ENCODE data around the gene TXNL4A. TPM values are rescaled to one million over a fixed set of nuclear protein-coding genes. Genes with fewer than 3 reads are reported as not detected.
A peak's percentile ranks its signal among the peaks of the same experiment; 100 is the strongest.

The TXNL4A gene
- total RNA-seq, 2 donors from 2014 or later, result 101 to 138 TPM

- H3K36me3 ChIP-seq, result peaks cover 4% of the 10 kb centered on the region
- H3K9ac ChIP-seq (ENCODE audit: low read depth in 2 of 2, low read length in 2 of 2), result peak overlapping the region in 1 of 2 donors; percentile 59
- peaks cover 31% of the 10 kb centered on the region for H3K4me1 ChIP-seq
- intact Hi-C loops (cut with DNase I), result loop anchor here (10.0 kb wide), 2 partner anchors 89 to 199 kb away; partner anchors contain the start of gene RBFA
- H3K4me3 ChIP-seq, result no peak overlapping the region
- TF ChIP-seq, protein P1, sequence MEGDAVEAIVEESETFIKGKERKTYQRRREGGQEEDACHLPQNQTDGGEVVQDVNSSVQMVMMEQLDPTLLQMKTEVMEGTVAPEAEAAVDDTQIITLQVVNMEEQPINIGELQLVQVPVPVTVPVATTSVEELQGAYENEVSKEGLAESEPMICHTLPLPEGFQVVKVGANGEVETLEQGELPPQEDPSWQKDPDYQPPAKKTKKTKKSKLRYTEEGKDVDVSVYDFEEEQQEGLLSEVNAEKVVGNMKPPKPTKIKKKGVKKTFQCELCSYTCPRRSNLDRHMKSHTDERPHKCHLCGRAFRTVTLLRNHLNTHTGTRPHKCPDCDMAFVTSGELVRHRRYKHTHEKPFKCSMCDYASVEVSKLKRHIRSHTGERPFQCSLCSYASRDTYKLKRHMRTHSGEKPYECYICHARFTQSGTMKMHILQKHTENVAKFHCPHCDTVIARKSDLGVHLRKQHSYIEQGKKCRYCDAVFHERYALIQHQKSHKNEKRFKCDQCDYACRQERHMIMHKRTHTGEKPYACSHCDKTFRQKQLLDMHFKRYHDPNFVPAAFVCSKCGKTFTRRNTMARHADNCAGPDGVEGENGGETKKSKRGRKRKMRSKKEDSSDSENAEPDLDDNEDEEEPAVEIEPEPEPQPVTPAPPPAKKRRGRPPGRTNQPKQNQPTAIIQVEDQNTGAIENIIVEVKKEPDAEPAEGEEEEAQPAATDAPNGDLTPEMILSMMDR (IDR thresholded peaks at IDR 0.05), result no peak
- no peaks in the 10 kb centered on the region for H3K9me3 ChIP-seq
- no peak overlapping the region for H3K27ac ChIP-seq
- peak; percentile 19 for DNase-seq
- no peaks in the 10 kb centered on the region for H3K27me3 ChIP-seq
These were observed 43.0 kb downstream of the TXNL4A start for GRCh38 chr18:79945118-79946042.

GRCh38 chr18:79944746-79945117 lies 43.6 kb downstream of the TXNL4A start:
- Histone ChIP-seq H3K9me3 (no peaks in the 10 kb centered on the region), H3K36me3 (peaks cover 4% of the 10 kb centered on the region), H3K27ac (no peak overlapping the region), H3K4me1 (peaks cover 30% of the 10 kb centered on the region), H3K4me3 (no peak overlapping the region), H3K27me3 (no peaks in the 10 kb centered on the region), H3K9ac (ENCODE audit: low read depth in 2 of 2, low read length in 2 of 2) (peak overlapping the region in 1 of 2 donors; percentile 59)
- TF ChIP-seq, protein P1 (IDR thresholded peaks at IDR 0.05), result no peak
- intact Hi-C loops (cut with DNase I), result loop anchor here (10.0 kb wide), 2 partner anchors 90 to 200 kb away; partner anchors contain the start of gene RBFA
- peak; percentile 18 for DNase-seq

GRCh38 chr18:79944126-79944731 lies 44.1 kb downstream of the TXNL4A start:
- TF ChIP-seq, protein P1 (IDR thresholded peaks at IDR 0.05), result no peak
- peaks cover 29% of the 10 kb centered on the region for H3K4me1 ChIP-seq
- peaks cover 4% of the 10 kb centered on the region for H3K36me3 ChIP-seq
- no peaks in the 10 kb centered on the region for H3K27me3 ChIP-seq
- peak; percentile 59 for DNase-seq
- H3K9ac ChIP-seq (ENCODE audit: low read depth in 2 of 2, low read length in 2 of 2), result peak overlapping the region in 1 of 2 donors; percentile 59
- peak overlapping the region; percentile 63 for H3K27ac ChIP-seq
- no peak overlapping the region for H3K4me3 ChIP-seq
- intact Hi-C loops (cut with DNase I), result loop anchor here (10.0 kb wide), 2 partner anchors 91 to 201 kb away; partner anchors contain the start of gene RBFA
- H3K9me3 ChIP-seq, result no peaks in the 10 kb centered on the region

DNA sequence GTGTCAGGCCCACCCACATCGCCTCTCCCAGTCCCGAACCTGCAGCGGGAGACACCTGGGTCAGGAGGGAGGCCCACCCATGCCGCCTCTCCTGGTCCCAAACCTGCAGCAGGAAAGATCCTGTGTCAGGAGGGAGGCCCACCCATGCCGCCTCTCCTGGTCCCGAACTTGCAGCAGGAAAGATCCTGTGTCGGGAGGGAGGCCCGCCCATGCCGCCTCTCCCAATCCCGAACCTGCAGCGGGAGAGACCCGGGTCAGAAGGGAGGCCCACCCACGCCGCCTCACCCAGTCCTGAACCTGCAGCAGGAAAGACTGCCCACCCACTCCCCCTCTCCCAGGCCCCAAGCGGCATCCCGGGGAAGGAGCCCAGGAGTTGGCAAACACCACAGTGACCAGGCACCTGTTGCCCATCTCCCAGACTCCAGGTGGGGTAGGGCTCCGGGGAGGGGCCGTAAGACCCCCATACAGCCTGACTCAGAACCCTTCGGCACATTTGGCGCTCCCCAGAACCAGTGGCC lies 44.7 kb downstream of the TXNL4A start:
- H3K36me3 ChIP-seq, result peaks cover 4% of the 10 kb centered on the region
- H3K4me1 ChIP-seq, result peaks cover 28% of the 10 kb centered on the region
- peak overlapping the region; percentile 63 for H3K27ac ChIP-seq
- H3K9me3 ChIP-seq, result no peaks in the 10 kb centered on the region
- DNase-seq, result peak; percentile 44
- no peaks in the 10 kb centered on the region for H3K27me3 ChIP-seq
- intact Hi-C loops (cut with DNase I), result loop anchor here (10.0 kb wide), 2 partner anchors 91 to 201 kb away; partner anchors contain the start of gene RBFA
- H3K9ac ChIP-seq (ENCODE audit: low read depth in 2 of 2, low read length in 2 of 2), result peak overlapping the region in 1 of 2 donors; percentile 59
- TF ChIP-seq, protein P1 (IDR thresholded peaks at IDR 0.05), result no peak
- no peak overlapping the region for H3K4me3 ChIP-seq

Measured in colonic mucosa (tissue), 4 donors.